GM12875 (cell line): ENCODE results near the gene TMEM107.
A peak's percentile ranks its signal among the peaks of the same experiment; 100 is the strongest.
"Not testable (repeated sequence)": the region's sequence is repeated elsewhere in the genome, so short reads cannot be mapped to it uniquely, and the experiment has no call there.

Experiments used
- H3K4me3 ChIP-seq: one replicate; pipeline ENCODE4 v1.5.1; 2011; ENCODE audit warnings: low read depth, low read length, control low read depth
- CTCF ChIP-seq: IDR thresholded peaks from 2 replicates; pipeline ENCODE4 v1.5.1; 2011; ENCODE audit warnings: low read depth, mild to moderate bottlenecking, control low read depth, inconsistent platforms, low read length, moderate library complexity, borderline replicate concordance; ENCODE audit not compliant: insufficient read depth

Gene TMEM107

GRCh38 chr17:8173871-8174322, 2.3 kb downstream of the TMEM107 start:
- no peak for TF ChIP-seq CTCF

GRCh38 chr17:8173056-8173870, 2.9 kb downstream of the TMEM107 start:
- no peak for TF ChIP-seq CTCF
- H3K4me3 ChIP-seq = peak overlapping the region; percentile 36

More at GRCh38 chr17:8173871-8174322, 2.3 kb downstream of the TMEM107 start:
- peak overlapping the region; percentile 19 for H3K4me3 ChIP-seq

- H3K4me3 ChIP-seq = not testable (repeated sequence)
Measured at GRCh38 chr17:8170186-8170585, 6.0 kb downstream of the TMEM107 start.

GRCh38 chr17:8167526-8167925, 8.7 kb downstream of the TMEM107 start:
- TF ChIP-seq CTCF = no peak
- H3K4me3 ChIP-seq = no peak overlapping the region

- no peak for TF ChIP-seq CTCF
- H3K4me3 ChIP-seq = no peak overlapping the region
Measured at GRCh38 chr17:8166731-8167130, 9.4 kb downstream of the TMEM107 start.

- H3K4me3 ChIP-seq = no peak overlapping the region
Measured at GRCh38 chr17:8164815-8165131, 11.4 kb downstream of the TMEM107 start.

More at GRCh38 chr17:8164815-8165131, 11.4 kb downstream of the TMEM107 start:
- no peak for TF ChIP-seq CTCF
